Vagina (tissue), 2 donors: ENCODE results near the gene PREP. TPM values are rescaled to one million over a fixed set of nuclear protein-coding genes. Genes with fewer than 3 reads are reported as not detected.

Source experiments
- DNase-seq, 2 donors: peaks; one replicate each; pipeline ENCODE4 v3.0.0-alpha.2; 2017; ENCODE audit errors: extremely low spot score in 2 of 2
- H3K27ac ChIP-seq: fragments of 200-600 bp; sonication (generic); one replicate; pipeline ENCODE4 v1.5.1; 2019
- H3K27me3 ChIP-seq: fragments of 200-600 bp; sonication (generic); one replicate; pipeline ENCODE4 v1.5.1; 2019
- H3K36me3 ChIP-seq, 2 donors: fragments of 200-600 bp; sonication (generic); one replicate each; pipeline ENCODE4 v1.5.1; 2017 to 2019
- H3K4me1 ChIP-seq: fragments of 200-600 bp; sonication (generic); one replicate; pipeline ENCODE4 v1.5.1; 2019
- H3K4me3 ChIP-seq, 2 donors: fragments of 200-600 bp; sonication (generic); 1 replicate in 1 of 2; 2 replicates in 1 of 2; pipeline ENCODE4 v1.5.1; 2016 to 2019
- H3K9me3 ChIP-seq: fragments of 200-600 bp; sonication (generic); one replicate; pipeline ENCODE4 v1.5.1; 2019
- POLR2A ChIP-seq, 2 donors: fragments of 450-650 bp; IDR thresholded peaks; one replicate each; pipeline ENCODE4 v1.6.1; 2017; ENCODE audit warnings: antibody characterized with exemption in 2 of 2, mild to moderate bottlenecking in 2 of 2, moderate library complexity in 2 of 2
- POLR2AphosphoS5 ChIP-seq, 2 donors: sonication (generic); formaldehyde crosslinking; IDR thresholded peaks; one replicate each; pipeline ENCODE4 v1.9.0; 2017; ENCODE audit warnings: antibody characterized with exemption in 2 of 2, mild to moderate bottlenecking in 2 of 2, low read depth in 1 of 2; ENCODE audit not compliant: insufficient read depth in 1 of 2
- intact Hi-C: fragments of 100-400 bp; cut with DNase I; formaldehyde crosslinking; loops from one replicate; pipeline ENCODE4 v1.15.1; 2023
- total RNA-seq: library from RNA; depleted of rRNA; stranded (reverse); fragments of >200 nt; gene quantifications from one replicate; pipeline ENCODE4 v1.2.3, GENCODE V29; 2016
- TF ChIP-seq, protein P1 (sequence below), 3 experiments: fragments of 450-650 bp in 2 of 3; fragments of 200-600 bp in 1 of 3; sonication (generic) in 1 of 3; IDR thresholded peaks; one replicate each; pipeline ENCODE4 v1.5.1; 2017 to 2019; ENCODE audit warnings: antibody characterized with exemption in 3 of 3, mild to moderate bottlenecking in 2 of 3, moderate library complexity in 2 of 3

PREP gene
- total RNA-seq, 1 donor from 2014 or later = 19.2 TPM

GRCh38 chr6:105256619-105257018 lies 146.3 kb downstream of the PREP start:
- intact Hi-C loops = no loop called here
- Histone ChIP-seq H3K36me3 (no peaks in the 10 kb centered on the region), H3K9me3 (no peaks in the 10 kb centered on the region), H3K4me3 (no peak overlapping the region), H3K27ac (no peak overlapping the region), H3K4me1 (no peaks in the 10 kb centered on the region), H3K27me3 (no peaks in the 10 kb centered on the region)
- TF ChIP-seq POLR2A (IDR thresholded peaks at IDR 0.05) (no peak), POLR2AphosphoS5 (IDR thresholded peaks at IDR 0.05; ENCODE audit: insufficient read depth in 1 of 2, low read depth in 1 of 2) (no peak)
- TF ChIP-seq, protein P1, sequence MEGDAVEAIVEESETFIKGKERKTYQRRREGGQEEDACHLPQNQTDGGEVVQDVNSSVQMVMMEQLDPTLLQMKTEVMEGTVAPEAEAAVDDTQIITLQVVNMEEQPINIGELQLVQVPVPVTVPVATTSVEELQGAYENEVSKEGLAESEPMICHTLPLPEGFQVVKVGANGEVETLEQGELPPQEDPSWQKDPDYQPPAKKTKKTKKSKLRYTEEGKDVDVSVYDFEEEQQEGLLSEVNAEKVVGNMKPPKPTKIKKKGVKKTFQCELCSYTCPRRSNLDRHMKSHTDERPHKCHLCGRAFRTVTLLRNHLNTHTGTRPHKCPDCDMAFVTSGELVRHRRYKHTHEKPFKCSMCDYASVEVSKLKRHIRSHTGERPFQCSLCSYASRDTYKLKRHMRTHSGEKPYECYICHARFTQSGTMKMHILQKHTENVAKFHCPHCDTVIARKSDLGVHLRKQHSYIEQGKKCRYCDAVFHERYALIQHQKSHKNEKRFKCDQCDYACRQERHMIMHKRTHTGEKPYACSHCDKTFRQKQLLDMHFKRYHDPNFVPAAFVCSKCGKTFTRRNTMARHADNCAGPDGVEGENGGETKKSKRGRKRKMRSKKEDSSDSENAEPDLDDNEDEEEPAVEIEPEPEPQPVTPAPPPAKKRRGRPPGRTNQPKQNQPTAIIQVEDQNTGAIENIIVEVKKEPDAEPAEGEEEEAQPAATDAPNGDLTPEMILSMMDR (IDR thresholded peaks at IDR 0.05) = no peak
- no peak for DNase-seq

DNA sequence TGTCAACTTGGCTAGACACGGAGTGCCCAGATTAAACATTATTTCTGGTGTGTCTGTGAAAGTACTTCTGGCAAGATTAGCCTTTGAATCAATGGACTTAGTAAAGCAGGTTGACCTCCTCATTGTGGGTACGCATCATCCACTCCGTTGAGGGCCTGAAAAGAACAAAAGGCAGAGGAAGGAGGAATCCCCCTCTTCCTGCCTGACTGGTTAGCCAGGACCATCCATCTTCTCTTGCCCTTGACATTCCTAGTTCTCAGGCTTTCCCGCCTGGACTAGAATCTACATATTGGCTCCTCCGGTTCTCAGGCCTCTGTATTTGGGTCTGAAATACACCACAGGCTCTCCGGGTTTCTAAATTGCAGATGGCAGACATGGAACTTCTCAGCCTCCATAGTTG lies 149.1 kb downstream of the PREP start:
- H3K4me1 ChIP-seq = no peaks in the 10 kb centered on the region
- intact Hi-C loops = no loop called here
- TF ChIP-seq, protein P1 (IDR thresholded peaks at IDR 0.05) = no peak
- TF ChIP-seq POLR2A (IDR thresholded peaks at IDR 0.05) = no peak
- no peak for TF ChIP-seq POLR2AphosphoS5 (IDR thresholded peaks at IDR 0.05; ENCODE audit: insufficient read depth in 1 of 2, low read depth in 1 of 2)

DNA sequence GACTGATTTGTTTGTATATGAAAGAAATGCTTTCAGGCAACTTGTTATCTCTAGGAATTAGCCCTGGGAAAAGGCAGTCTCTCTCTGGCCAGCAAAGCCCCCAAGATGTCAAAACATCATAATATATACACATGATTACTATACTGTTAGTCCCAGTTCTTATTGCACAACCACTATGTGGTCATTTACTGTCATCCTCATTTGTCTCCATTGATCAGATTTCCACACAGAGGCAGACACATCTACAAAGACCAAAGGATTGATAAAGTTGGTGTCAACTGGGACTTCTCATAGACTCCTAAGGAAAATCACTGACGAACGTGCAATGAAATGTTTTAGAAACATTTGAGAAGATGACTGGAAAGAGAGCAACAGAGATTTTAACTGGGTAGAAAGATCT lies 151.2 kb downstream of the PREP start:
- H3K36me3 ChIP-seq = no peaks in the 10 kb centered on the region

More for the DNA sequence above, 149.1 kb downstream of the PREP start:
- Histone ChIP-seq H3K9me3 (no peaks in the 10 kb centered on the region), H3K27me3 (no peaks in the 10 kb centered on the region), H3K4me3 (no peak overlapping the region), H3K27ac (no peak overlapping the region), H3K36me3 (no peaks in the 10 kb centered on the region)
- no peak for DNase-seq

DNA sequence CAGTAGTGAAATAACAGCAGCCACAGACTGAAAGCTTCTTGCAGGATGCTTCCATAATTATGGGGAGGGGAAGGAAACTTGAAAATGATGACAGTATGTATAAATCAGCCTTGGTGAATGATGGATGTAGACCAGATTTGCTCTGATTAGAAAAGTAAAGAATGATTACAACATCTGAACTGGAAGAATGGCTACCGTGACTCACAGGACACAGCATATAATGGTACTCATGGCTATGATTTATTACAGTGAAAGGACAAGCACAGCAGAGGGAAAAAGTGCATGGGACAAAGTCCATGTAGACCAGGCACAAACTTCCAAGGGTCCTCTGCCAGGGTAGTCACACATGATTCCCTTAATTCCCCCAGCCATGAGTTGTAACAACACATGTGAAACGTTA lies 152.3 kb downstream of the PREP start:
- intact Hi-C loops = no loop called here
- H3K27me3 ChIP-seq = no peaks in the 10 kb centered on the region
- no peak for DNase-seq
- TF ChIP-seq, protein P1 (IDR thresholded peaks at IDR 0.05) = no peak
- TF ChIP-seq POLR2A (IDR thresholded peaks at IDR 0.05) (no peak), POLR2AphosphoS5 (IDR thresholded peaks at IDR 0.05; ENCODE audit: insufficient read depth in 1 of 2, low read depth in 1 of 2) (no peak)
- H3K9me3 ChIP-seq = no peaks in the 10 kb centered on the region
- no peak overlapping the region for H3K27ac ChIP-seq
- H3K4me3 ChIP-seq = no peak overlapping the region
- H3K4me1 ChIP-seq = no peaks in the 10 kb centered on the region
- H3K36me3 ChIP-seq = no peaks in the 10 kb centered on the region

More for the DNA sequence above, 151.2 kb downstream of the PREP start:
- Histone ChIP-seq H3K27ac (no peak overlapping the region), H3K27me3 (no peaks in the 10 kb centered on the region), H3K4me3 (no peak overlapping the region), H3K4me1 (no peaks in the 10 kb centered on the region), H3K9me3 (no peaks in the 10 kb centered on the region)
- DNase-seq = no peak
- intact Hi-C loops = no loop called here
- TF ChIP-seq POLR2A (IDR thresholded peaks at IDR 0.05) (no peak), POLR2AphosphoS5 (IDR thresholded peaks at IDR 0.05; ENCODE audit: insufficient read depth in 1 of 2, low read depth in 1 of 2) (no peak)
- TF ChIP-seq, protein P1 (IDR thresholded peaks at IDR 0.05) = no peak

DNA sequence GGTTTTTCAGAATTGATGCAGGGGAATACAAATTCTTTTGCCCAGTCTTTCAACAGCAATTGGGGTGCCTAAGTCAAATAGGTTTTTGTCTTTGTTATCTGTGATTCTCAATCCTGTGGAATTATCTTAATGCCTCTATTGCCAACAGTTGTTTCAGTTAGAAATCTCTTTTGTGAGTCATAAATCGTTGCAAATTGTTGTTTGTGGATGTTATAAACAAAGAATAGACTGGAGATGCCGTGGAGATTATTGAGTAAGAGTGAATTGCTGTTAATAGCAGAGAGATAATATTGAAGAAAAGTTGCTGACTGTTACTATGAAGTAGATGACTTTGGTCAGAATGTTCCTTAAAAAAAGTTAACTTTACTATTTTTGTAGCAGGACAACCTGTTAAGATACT lies 159.4 kb downstream of the PREP start:
- no peaks in the 10 kb centered on the region for H3K9me3 ChIP-seq
- H3K27ac ChIP-seq = no peak overlapping the region
- H3K4me1 ChIP-seq = no peaks in the 10 kb centered on the region
- DNase-seq = no peak
- TF ChIP-seq POLR2A (IDR thresholded peaks at IDR 0.05) (no peak), POLR2AphosphoS5 (IDR thresholded peaks at IDR 0.05; ENCODE audit: insufficient read depth in 1 of 2, low read depth in 1 of 2) (no peak)
- TF ChIP-seq, protein P1 (IDR thresholded peaks at IDR 0.05) = no peak
- H3K36me3 ChIP-seq = no peaks in the 10 kb centered on the region
- H3K4me3 ChIP-seq = no peak overlapping the region
- no peaks in the 10 kb centered on the region for H3K27me3 ChIP-seq
- intact Hi-C loops = no loop called here
